ENCODE measurements around the gene SUMO2. TPM values are rescaled to one million over a fixed set of nuclear protein-coding genes. Genes with fewer than 3 reads are reported as not detected.
A peak's percentile ranks its signal among the peaks of the same experiment; 100 is the strongest.

SUMO2 gene
- total RNA-seq, 4 donors from 2014 or later: 61.9 to 100 (median 82.1) TPM

GRCh38 chr17:75131278-75132017, 51.3 kb downstream of the SUMO2 start, which contains the start of gene NT5C:
TSS of gene NT5C (minus strand) at chr17:75131742. CDS start at chr17:75131707, 35 bp downstream.
- intact Hi-C loops (cut with DNase I): no loop called here
- no peaks in the 10 kb centered on the region for H3K9me3 ChIP-seq
- DNase-seq: peak; percentile 84 to 85
- peak within 1 kb of the TSS; percentile 73 to 86 (median 76) for H3K27ac ChIP-seq
- H3K4me3 ChIP-seq (replicated peaks in 1 of 3): peak within 1 kb of the TSS; percentile 41 to 62 (median 45)
- WGBS, 2 donors: 1 to 7% methylated on average over 6 to 11 of the region's 82 CpGs
- peaks cover 6 to 15% of the 10 kb centered on the region in 2 donors for H3K4me1 ChIP-seq
- H3K36me3 ChIP-seq: peaks cover 0 to 5% of the 10 kb centered on the region in 2 donors
- TF ChIP-seq CTCF (IDR thresholded peaks at IDR 0.05): peak in 5 of 6 experiments; percentile 58 to 74 (median 67)
- peak in 1 of 2 donors; percentile 70 for TF ChIP-seq POLR2A (IDR thresholded peaks at IDR 0.05)
- no peaks in the 10 kb centered on the region for H3K27me3 ChIP-seq

GRCh38 chr17:75130632-75131277, 52.0 kb downstream of the SUMO2 start:
- peak overlapping the region; percentile 41 to 62 (median 45) for H3K4me3 ChIP-seq (replicated peaks in 1 of 3)
- intact Hi-C loops (cut with DNase I): no loop called here
- TF ChIP-seq CTCF (IDR thresholded peaks at IDR 0.05) (peak in 5 of 6 experiments; percentile 11 to 47 (median 39)), POLR2A (IDR thresholded peaks at IDR 0.05) (no peak)

GRCh38 chr17:75130059-75130631, 52.6 kb downstream of the SUMO2 start:
- 79 to 85% methylated on average over 24 of the region's 24 CpGs for WGBS, 2 donors
- H3K27me3 ChIP-seq: no peaks in the 10 kb centered on the region
- H3K4me1 ChIP-seq: peaks cover 6 to 15% of the 10 kb centered on the region in 2 donors
- peak overlapping the region in 1 of 3 donors; percentile 73 for H3K27ac ChIP-seq
- no peak for DNase-seq
- intact Hi-C loops (cut with DNase I): no loop called here
- no peak for TF ChIP-seq CTCF (IDR thresholded peaks at IDR 0.05)
- no peak for TF ChIP-seq POLR2A (IDR thresholded peaks at IDR 0.05)
- no peak overlapping the region for H3K4me3 ChIP-seq (replicated peaks in 1 of 3)
- H3K9me3 ChIP-seq: no peaks in the 10 kb centered on the region
- peaks cover 0 to 5% of the 10 kb centered on the region in 2 donors for H3K36me3 ChIP-seq

More at GRCh38 chr17:75130632-75131277, 52.0 kb downstream of the SUMO2 start:
- Histone ChIP-seq H3K4me1 (peaks cover 6 to 15% of the 10 kb centered on the region in 2 donors), H3K27me3 (no peaks in the 10 kb centered on the region), H3K27ac (peak overlapping the region; percentile 73 to 86 (median 76)), H3K9me3 (no peaks in the 10 kb centered on the region), H3K36me3 (peaks cover 0 to 5% of the 10 kb centered on the region in 2 donors)
- 14 to 22% methylated on average over 8 to 28 of the region's 29 CpGs for WGBS, 2 donors
- peak; percentile 51 to 62 for DNase-seq

GRCh38 chr17:75129576-75129975, 53.2 kb downstream of the SUMO2 start:
- 89 to 95% methylated on average over 8 to 9 of the region's 9 CpGs for WGBS, 2 donors
- Histone ChIP-seq H3K36me3 (peaks cover 0 to 5% of the 10 kb centered on the region in 2 donors), H3K27ac (no peak overlapping the region), H3K4me1 (peaks cover 6 to 21% of the 10 kb centered on the region in 2 donors), H3K4me3 (replicated peaks in 1 of 3) (no peak overlapping the region), H3K27me3 (no peaks in the 10 kb centered on the region), H3K9me3 (no peaks in the 10 kb centered on the region)
- intact Hi-C loops (cut with DNase I): no loop called here
- no peak for TF ChIP-seq POLR2A (IDR thresholded peaks at IDR 0.05)
- TF ChIP-seq CTCF (IDR thresholded peaks at IDR 0.05): no peak
- no peak for DNase-seq
